AG10803 (cell line): ENCODE results near the gene CTBP1.
"Not testable (repeated sequence)": the region's sequence is repeated elsewhere in the genome, so short reads cannot be mapped to it uniquely, and the experiment has no call there.

Experiments used
- DNase-seq: peaks from one replicate; pipeline ENCODE4 v3.0.0; 2010; ENCODE audit warnings: low read depth
- H3K4me3 ChIP-seq: 2 replicates; pipeline ENCODE4 v1.5.1; 2011; ENCODE audit warnings: mild to moderate bottlenecking, low read length, control low read depth
- CTCF ChIP-seq: conservative IDR thresholded peaks from 2 replicates; pipeline ENCODE4 v1.5.1; 2011; ENCODE audit warnings: mild to moderate bottlenecking, low read length, control low read depth, inconsistent platforms

The CTBP1 gene

DNA sequence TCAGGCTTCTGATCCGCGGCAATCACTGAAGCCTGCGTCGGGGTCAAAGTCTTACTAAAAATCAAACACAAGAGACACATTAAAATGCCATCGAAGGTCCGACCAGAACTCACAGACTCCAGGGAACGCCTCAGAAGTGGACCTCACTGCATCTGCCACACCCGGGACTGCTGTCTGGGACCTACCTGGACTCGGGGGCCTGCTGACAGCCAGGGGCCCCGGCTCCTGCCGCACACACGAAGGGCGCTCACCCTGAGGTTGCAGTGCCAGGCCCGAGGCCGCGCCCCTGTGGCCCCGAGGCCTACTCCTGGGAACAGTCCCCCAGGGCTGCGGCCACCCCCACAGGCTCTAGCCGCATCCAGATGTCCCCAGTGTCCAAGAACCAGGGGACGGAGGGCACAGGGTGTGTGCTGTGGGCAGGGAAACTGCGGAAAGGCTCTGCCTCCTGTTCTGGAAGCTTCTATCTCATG, 7.4 kb downstream of the CTBP1 start:
- no peak overlapping the region for H3K4me3 ChIP-seq
- TF ChIP-seq CTCF = no peak
- DNase-seq = no peak

- no peak overlapping the region for H3K4me3 ChIP-seq
- TF ChIP-seq CTCF = no peak
- DNase-seq = no peak
Observed at GRCh38 chr4:1240721-1241465, 8.0 kb downstream of the CTBP1 start.

DNA sequence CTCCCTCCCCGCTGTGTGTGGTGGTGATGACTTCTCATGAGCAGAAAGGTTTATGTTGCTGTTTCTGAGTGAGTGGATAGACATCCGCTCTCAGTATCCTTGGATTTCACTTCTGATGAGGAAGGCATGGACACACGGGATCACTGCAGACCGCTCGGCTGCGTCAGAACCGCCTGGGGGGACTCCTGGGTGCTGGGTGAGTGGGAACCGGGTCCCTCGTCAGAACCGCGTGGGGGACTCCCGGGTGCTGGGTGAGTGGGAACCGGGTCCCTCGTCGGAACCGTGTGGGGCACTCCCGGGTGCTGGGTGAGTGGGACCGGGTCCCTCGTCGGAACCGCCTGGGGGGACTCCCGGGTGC, 9.0 kb downstream of the CTBP1 start:
- H3K4me3 ChIP-seq = no peak overlapping the region
- DNase-seq = no peak
- TF ChIP-seq CTCF = no peak

DNA sequence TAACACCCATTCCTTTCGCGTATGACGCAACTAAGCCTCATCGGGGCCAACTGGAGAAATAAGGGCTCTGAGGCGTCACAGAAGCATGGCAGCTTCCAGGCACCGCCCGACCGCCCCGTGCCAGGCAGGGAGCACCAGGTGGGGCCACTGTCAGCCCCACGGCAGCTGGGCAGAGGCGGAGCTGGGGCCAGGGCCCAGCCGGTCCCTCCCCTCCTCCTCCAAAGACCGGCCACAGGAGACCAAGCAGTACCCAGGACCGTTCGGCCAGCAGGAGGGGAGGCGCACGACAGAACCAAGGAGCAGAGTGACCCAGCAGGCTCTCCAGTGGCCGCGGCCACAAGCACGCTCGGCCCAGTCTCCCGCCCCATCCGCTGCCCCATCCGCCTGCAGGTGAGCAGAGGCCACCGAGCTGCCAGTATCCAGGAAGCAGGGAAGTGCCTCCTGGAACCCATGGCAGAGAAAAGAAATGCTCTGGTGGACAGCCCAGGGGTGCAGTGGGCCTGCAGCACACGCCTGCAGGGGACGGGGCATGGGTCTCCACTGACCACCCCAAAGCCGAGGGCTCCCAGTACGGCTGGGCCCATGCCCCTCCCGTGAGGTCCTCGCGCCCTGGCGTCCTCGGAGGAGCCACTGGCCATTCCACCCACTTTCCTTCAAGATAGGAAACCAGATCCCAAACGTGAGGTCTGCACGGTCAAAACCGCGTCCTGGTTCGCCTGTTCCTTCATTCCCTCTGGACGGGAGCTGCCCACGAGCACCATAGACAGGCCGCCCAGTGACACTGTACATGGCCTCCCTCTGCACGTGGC, 9.6 kb downstream of the CTBP1 start:
- H3K4me3 ChIP-seq = no peak overlapping the region
- DNase-seq = no peak
- no peak for TF ChIP-seq CTCF

DNA sequence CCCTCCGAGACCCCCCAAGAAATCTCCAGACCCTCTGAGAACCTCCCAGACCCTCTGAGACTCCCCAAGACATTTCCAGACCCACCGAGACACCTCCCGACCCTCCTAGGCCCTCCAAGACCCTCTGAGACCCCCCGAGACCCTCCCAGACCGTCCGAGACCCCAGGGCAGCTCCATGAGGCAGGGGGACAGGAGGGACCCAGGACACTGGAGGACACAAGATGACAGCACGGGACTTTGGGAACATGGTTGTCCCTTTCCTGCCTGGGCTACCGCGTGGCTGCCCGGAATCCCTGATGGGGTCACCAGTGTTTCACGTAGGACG, 10.3 kb downstream of the CTBP1 start:
- no peak for DNase-seq
- no peak overlapping the region for H3K4me3 ChIP-seq
- TF ChIP-seq CTCF = no peak

GRCh38 chr4:1237981-1238675, 10.8 kb downstream of the CTBP1 start:
- DNase-seq = no peak

DNA sequence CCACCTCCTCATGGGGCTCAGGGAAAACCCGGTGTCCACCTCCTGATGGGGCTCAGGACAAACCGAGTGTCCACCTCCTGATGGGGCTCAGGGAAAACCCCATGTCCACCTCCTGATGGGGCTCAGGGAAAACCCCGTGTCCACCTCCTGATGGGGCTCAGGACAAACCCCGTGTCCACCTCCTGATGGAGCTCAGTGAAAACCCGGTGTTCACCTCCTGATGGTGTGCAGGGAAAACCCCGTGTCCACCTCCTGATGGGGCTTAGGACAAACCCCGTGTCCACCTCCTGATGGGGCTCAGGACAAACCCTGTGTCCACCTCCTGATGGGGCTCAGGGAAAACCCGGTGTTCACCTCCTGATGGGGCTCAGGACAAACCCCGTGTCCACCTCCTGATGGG, 11.7 kb downstream of the CTBP1 start:
- DNase-seq, H3K4me3 ChIP-seq: not testable (repeated sequence)

More at GRCh38 chr4:1237981-1238675, 10.8 kb downstream of the CTBP1 start:
- no peak for TF ChIP-seq CTCF
- H3K4me3 ChIP-seq = no peak overlapping the region

- not testable (repeated sequence) for H3K4me3 ChIP-seq, DNase-seq
Observed at GRCh38 chr4:1236836-1237235, 12.1 kb downstream of the CTBP1 start.
